CD4-positive, alpha-beta T cell treated with Interleukin-21 for 1 hour (primary cell): ENCODE results near the gene TRIP10.
A peak's percentile ranks its signal among the peaks of the same experiment; 100 is the strongest.

Source experiments
- DNase-seq: peaks from one replicate; pipeline ENCODE4 v3.0.0-alpha.2; 2020

The TRIP10 gene

DNA sequence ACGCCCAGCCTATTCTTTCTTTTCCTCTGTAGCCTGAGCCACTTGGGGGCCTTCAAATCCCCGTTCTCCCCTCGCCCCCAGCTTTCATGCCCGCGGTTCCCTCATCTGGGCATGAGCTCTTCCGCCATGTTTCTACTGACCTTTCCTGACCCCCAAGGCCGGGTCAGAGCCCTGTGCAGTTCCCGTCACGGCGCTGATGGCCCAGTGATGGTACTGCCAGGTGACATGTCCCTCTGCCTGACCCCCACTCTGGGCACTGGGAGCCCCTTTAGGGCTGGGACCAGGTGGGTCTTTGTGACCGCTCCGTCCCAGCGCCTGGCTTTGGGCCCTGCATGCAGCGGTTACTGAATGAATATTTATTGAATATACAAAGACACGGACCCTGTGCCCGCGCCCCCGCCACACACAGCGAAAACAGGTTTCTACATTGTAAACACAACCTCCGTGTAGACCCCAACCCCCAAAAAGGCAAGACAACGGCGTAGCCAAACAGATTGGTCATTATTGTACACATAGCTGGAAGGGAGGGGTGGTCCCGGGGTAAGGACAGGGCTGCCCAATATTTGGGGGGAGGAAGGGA, 9.8 kb upstream of the TRIP10 start:
- no peak for DNase-seq

DNA sequence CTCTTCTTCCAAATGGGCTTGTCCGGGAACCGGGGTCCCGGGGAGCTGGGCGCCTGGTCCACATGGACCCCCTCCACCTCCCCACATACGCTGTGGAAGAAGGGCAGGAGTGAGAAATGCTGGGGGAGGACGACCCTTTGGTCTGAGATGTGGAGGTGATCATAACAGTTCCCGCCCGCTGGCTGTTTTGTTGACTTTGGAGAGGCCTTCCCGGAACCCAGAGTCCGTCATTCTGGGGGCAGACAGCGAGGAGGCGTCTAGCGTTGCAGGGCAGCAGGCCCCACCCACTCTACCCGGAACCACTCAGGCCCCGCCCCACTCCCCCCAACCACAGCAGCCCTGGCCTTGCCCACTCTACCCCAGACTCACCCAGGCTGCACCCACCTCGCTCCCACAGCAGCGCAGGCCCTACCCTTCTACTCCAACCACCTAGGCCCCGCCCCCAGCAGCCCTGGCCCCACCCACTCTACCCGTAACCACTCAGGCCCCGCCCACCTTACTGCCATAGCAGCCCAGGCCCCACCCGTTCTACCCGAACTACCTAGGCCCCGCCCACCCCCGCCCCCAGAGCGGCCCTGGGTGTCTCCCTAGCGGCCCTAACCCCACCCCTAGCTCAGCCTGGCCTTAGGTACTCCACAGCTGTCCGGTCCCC, 9.2 kb upstream of the TRIP10 start:
- DNase-seq, result peak; percentile 36

DNA sequence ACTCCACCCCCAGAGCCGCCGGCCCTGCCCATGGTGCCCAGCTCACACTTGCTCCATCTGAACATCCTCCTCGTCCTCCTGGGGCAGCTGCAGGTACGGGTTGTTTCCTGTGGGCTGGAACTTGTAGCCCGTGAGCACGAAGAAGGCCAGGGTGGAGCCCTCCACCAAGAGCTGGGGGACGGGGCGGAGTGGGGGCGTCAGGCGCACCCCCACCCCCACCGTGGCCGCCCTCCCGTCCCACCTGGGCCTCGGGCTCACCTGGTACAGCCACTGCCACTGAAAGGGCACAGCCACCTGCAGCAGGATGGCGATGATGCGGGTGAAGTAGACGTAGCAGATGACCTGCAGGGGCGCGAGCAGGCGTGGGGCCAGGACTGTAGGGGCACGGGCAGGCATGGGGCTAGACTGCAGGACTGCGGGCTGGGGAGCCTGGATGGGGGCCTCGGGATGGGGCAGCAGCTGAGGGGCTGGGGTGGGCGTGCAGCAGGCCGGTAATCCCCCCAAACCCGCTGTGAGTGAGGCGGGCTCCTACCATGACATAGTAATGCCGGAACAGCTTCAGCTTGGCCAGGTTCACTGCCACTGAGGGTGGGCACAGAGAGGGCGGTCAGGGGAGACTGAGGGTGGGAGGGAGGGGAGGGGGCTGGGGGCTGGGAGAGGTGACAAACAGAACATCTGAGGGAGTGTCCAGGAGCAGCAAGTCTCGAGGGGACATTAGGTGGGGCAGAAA, 8.4 kb upstream of the TRIP10 start:
- no peak for DNase-seq

DNA sequence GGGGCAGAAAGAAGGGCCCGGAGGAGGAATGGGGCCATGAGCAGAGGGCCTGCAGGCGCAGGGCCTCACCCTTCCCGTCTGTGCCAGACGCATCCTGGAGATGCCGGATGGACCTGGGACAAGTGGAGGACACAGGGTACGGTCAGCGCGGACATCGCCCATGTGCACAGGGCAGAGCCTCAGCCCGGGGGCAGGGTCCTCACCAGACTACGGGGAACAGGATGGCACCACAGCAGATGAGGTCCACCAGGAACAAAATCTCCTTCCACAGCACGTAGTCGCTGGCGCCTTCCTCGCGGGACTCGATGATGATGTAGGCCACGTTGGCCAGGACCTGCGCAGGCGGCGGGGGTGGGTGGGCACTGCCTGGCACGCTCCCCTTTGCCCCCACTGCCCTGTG, 7.7 kb upstream of the TRIP10 start:
- DNase-seq, result no peak

DNA sequence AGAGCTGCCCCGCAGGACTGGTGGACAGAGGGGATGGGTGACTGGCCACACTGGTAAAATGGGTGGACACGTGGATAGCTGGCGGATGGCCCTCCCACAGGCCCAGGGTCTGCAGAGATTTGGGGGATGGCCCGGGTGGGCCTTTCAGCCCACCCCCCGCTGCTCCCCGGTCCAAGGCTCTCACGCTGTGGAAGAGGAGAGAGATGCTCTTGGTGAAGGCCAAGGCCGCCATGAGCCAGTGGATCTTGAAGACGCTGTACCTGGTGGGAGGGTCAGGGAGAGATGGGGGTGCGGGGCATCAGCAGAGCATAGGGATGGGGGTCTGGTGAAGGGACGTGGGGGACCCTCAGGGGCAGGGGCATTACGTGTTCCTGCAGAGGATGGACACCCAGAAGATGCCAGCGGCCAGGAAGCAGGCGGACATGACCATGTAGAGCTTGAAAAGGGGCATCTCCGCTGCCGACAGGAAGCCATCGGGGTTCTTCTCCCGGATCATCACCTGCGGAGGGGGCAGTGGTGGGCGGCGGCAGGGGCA, 6.6 kb upstream of the TRIP10 start:
- DNase-seq, result no peak

DNA sequence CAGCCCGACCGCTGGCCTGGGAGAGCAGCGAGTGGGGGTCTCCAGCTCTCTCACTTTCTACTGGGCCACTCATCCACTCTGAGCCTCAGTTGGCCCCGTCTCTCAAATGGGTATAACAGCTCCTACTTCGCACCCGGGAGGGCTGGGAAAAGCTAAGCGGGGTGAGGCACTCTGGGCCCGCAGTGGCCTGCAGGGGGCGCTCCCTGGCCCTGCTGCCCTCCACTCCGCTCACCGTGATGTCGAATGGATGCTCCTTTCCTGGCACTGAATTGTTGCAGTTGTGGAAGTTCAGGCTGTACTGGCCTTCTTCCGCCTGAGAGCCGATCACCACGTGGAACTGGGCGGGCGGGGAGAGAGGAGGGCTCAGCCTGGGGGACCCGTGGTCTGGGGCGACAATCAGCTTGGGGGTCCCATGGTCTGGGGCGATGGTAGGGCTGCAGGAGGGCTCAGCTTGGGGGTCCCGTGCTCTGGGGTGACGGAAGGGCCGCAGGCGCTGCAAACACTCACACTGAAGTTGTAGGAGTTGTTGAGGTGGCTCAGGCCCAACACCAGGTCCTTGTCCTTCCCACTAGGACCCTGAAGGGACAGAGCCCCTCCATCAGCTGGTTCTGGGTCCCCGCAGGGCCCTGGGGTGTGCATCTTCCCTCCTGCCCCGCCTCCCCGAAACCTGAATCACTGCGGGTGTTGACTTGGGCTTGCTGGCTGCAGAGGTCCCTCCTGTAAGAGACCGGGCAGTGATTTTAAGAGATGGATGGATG, 6.0 kb upstream of the TRIP10 start:
- DNase-seq, result peak; percentile 13

DNA sequence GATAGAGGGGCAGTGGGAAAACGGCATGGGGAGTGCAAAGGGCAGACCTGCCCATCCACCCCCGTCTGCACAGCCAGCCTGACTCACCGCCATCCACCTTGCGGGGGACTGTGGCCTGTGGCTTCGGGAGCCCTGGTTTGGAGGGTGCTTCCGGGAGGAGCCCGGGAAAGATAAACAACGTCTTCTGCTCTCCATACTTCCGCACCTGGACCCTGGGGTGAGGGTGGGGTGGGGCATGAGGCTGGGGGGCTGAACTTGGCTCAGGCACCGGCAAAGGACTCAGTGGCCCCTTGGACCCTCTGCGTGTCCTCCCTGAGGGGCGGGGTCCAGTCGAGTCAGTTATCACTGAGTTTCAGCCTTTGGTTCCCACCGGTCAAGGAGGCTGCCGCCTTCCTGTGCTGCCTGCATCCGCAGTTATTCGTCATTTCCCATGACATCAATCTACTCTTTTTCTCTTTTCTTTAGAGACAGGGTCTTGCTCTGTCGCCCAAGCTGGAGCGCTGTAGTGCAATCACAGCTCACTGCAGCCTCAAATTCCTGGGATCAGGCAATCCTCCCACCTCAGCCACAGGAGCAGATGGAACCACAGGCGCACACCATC, 5.3 kb upstream of the TRIP10 start:
- DNase-seq, result no peak

DNA sequence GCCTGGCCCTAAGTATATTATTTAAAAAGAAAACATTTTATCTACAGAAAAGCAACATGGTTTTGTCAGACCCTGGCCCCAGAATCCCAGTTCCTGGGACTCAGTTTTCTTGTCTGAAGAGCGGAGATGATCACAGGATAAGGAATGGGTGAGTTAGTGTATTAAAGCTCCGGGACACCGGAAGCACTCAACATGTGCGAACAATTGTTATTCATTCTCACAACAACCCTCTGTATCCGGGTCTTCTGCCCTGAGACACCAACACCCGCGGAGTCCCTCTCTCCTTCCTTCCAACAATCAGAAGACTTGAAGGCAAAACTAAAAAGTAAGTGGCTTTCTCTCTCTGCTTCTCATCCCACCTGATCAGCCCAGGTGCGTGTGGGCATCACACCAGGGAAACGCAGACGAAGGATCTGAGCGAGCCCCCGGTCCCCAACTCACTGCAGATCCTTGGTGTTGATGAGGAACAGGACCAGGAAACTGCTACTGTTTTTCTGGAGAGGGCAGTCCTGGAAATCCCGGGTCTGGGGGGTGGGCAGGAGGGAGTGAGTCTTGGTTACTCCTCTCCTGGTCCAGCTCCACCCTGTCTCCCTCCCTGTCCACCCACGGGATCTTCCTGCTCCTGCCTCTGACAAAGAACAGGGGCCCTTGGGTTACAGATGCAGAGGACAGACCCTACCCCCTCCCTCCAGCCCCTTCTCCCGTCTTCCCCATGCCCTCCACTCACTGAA, 4.1 kb upstream of the TRIP10 start:
- no peak for DNase-seq

DNA sequence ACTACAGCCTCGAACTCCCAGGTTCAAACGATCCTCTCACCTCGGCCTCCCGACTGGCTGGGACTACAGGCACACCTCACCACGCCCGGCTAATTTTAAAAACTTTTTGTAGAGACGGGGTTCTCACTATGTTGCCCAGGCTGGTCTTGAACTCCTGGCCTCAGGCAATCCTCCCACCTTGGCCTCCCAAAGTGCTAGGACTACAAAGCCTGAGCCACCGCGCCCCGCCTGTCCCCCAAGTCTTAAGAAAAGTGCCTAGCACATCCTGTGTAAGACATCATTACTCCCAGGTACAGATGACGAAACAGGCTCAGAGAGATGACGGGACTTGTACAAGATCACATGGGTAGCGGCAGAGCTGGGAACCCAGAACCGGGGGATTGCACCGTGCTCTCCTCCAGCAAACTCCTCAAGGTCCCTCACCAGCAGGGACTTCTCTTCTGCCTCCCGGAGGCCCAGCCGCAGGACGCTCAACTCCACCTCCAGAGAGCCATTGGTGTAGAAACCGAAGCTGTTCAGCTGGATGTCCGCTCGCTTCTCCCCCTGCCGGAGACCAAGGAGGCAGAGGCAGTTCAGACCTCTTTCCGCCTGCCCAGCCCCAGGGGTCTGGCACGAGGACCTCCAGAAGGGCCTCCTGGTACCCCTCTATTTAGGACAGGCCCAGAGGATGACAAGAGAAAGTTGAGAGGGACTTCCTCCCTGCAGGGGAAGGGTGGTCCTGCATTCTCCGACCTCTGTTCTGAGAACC, 3.1 kb upstream of the TRIP10 start:
- peak; percentile 85 for DNase-seq

DNA sequence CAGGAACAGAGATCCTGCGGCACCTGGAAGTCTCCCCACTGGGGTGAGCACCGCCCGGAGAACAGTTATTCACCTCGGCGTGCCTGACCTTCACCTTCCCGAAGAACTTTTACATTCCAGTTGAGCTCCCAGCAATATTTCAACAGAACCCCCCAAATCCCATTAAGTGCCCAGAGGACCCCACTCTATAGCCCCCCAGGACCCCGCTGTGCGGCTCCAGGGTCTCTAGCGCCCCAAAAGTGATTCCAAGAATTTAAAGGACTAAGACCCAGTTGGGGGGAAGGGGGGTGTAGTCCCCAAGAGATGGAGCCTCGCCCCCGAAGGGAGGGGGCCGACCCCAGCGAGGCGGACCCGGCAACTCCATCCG, 2.6 kb upstream of the TRIP10 start:
- DNase-seq, result no peak

DNA sequence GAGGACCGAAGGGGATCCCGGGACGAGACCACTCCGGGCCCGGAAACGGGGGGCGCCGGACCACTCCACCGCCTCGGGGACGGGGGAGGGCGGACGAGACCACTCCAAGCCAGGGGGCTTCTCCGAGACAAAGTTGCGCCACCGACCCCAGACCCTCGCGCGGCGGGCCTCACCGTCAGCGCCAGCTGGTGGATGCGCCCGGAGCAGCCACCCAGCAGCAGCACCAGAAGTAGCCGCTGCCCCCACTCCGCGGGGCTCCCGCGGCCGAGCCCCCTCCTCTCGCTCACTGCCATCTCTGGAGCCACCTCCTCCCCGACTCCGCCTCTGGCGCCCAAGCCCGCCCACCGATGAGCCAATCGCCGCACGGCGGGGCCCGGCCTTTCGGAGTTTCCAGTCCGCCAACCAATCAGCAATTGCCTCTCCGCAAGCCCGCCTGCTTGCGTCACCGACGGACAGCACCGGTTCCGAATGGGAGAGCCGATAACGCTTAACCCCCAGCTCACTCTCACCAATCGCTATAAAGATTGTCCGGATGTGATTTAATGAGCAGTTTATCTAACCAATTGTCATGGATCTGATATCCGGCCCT, 2.1 kb upstream of the TRIP10 start, which contains the start of gene GPR108:
TSS of gene GPR108 (minus strand) at position 297 of the 589 bp plus-strand sequence. CDS start at position 293, 4 bp downstream.
- DNase-seq, result peak; percentile 100

DNA sequence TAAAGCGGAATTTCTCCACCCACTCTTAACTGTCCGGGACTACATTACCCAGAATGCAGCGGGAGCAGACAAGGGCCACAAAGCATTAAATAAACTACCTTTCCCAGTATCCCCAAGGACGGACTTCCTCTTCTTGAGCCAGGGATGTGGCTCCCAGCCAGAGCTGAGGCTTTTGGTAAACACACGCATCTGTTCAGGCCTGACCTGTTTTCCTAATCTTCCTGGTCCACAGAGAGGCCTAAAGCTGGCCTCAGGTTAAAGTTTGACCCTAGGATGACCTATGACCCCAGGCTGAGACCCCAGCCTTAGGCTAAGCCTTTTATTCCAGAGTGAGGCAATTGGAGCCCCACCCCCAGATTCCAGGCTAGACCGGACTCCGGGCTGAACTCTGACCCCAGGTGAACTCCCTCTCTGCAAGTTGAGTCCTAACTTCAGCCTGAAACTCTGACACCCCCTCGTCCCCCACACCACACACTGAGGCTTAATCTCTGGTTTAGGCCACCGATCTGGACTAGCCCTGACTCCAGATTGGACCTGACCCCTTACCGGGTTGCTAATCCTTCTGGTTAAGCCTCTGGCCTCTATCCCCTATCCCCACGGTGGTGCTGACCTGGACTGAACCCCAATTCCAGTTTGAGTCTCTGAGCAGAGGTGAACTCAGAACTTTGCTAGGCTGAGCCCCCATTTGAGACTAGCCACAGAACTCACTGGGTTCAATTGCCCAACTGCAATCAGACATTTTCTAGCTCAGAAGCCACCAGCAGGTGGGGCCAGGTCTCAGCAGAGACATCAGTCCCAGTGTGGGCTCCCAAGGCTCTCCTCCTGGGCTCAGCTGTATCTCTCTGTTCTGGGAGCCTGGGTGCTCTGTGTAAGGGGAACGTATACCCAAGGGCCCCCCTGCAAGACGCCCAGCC, 1.4 kb upstream of the TRIP10 start:
- DNase-seq, result peak; percentile 85

DNA sequence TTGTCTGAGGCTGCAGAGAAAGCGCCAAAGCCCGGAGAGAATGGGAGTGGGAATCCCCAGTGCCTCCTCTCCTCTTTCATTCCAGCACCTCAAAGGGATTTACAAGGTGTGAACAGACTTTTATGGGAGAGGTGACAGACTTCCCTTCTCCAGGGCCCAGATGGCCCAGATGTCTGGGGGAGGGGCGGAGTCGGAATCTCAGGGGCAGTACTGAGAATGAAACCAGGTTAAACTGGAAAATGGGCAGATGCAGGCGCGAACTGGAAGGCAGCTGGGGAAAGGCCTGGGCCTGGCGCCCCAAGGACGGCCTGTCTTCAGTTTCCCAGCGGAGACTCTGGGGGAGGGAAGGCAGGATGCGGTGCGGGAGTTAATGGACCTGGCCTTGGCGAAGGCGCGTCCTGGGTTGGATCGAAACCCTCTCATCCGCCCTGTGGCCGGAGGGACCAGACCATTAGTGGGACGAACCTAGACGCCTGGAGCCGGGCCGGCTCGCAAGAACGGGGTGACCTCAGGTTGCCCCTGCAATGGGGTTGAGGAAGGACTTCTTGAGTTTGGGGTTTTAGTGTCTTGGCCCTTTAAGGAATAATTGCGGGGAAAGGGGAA, 592 bp upstream of the TRIP10 start:
- DNase-seq, result no peak

DNA sequence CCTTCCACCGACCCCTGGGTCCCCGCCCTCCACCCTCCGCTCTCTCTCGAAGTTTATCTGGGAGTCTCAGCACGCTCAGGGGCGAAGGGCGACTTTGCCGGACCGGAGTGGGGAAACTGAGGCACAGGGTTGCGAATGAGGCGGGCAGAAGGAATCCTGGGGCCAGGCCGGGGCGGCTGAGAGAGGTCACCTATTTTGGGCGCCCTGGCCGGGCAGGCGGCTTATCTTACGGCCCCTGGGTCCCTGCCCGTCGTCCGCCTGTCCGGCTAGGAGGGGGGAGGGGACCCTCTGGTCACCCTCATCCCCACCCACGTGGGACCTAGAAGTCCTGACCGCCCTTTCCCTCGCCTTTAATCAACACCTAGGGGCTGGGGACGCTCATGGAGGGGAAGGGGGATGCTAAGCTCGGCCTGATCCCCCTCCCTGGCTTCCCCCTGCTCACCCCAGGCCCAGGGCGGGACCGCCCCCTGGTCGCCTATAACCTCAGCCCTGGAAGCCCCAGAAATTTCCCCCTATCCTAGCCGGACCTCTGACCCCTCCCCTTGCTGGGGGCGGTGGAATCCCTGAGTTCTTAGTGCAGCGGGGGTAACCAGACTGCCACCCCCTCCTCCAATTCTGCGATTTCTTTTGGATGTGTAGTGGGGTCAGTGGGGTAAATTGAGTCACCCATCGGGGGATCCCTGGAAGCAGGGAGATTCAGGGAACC, 556 bp downstream of the TRIP10 start:
- DNase-seq, result peak; percentile 30

DNA sequence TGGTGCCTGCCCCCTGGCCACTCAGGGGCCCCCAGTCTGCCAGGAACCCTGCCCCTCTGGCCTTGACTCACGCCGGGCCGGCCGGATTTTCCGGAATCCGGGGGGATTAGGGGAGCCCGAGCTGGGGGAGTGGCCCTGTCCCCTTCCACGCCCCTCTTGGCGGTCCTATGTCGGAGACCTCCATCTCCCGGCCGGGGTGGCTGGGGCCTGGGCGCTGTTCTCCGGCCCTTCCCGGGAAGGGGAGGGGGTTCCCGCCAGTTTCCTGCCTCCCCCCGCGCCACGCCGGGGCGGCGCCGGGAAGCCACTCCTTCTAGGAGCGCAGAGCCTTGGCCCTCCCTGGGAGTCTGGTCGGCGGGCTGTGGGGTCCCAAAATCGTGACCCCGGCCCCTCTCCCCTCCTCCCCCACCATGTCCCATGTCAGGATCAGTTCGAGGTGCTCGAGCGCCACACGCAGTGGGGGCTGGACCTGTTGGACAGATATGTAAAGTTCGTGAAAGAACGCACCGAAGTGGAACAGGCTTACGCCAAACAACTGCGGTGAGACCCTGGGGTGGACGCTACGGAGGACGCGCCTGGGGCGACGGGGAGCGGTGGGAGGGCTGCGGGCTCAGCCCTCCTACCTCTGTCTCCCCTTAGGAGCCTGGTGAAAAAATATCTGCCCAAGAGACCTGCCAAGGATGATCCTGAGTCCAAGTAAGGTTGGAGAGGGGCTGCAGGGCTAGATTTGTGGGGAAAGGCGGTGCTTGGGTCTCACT, 1.3 kb downstream of the TRIP10 start:
- DNase-seq, result peak; percentile 8

DNA sequence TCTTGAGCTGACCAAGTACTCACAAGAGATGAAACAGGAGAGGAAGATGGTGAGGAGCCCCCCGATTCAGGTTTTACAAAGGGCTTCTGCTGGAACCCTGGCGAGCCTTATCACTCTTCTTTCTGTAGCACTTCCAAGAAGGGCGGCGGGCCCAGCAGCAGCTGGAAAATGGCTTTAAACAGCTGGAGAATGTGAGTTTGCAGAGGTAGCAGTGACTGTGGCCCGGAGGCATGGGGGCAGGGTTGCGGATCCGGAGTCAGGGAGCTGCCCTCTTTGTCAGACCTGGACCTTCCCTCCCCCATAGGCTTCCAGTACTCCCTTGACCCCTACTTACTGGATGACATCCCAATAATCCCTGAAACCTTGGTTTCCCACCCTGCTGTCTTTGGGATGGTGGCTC, 3.6 kb downstream of the TRIP10 start:
- no peak for DNase-seq

DNA sequence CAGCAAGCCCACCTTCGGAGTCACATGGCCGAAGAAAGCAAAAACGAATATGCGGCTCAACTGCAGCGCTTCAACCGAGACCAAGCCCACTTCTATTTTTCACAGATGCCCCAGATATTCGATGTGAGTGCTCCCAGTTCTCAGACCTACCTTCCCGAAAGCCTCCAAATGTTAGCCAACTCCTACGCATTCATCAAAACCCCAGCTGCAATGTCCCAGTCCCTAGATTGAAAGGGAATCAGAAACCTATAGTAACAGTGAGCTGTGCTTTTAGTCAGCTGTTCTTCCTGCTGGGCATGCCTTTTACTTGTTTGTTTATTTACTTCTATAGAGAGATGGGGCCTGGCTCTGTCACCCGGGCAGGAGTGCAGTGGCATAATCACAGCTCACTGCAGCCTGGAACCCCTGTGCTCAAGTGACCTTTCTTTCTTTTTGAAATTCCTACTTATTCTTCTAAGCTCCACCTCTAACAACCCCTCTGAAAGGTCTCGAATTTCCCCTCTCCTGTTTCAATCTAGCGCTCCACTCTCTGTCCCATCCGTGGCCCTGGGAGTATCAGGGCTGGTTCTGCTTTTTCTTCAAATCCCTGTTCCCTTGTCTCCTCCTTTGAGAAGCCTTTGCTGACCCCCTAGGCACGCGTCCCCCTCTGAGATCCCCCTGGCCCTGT, 4.4 kb downstream of the TRIP10 start:
- DNase-seq, result no peak
